ENCODE data around the gene RNF39. TPM values are rescaled to one million over a fixed set of nuclear protein-coding genes. Genes with fewer than 3 reads are reported as not detected.

RNF39 gene
- total RNA-seq, 4 donors from 2014 or later: 0.27 to 0.95 TPM; not detected in 2

DNA sequence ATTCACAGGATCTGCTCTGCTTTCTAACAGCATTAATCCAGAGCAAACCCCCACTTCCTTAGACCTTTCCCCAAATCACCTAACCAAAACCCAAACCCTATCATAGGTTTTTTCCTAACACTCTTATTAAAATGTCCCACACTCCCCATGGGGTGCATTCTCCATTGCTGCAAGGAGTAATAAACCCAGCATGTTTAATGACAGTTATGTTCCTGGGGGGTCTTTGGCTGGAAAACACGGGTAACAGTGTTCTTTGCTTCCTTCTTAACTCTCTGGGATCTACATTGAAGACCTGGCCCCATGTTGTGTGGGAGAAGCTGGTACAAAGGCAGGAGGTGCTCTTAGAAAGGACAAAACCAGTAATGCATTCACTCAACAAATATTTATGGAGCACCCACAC, 21.3 kb upstream of the RNF39 start:
- peaks cover 16 to 45% (median 22%) of the 10 kb centered on the region in 4 donors for H3K4me1 ChIP-seq
- intact Hi-C loops (cut with DNase I; ENCODE audit: low total_unique reads): no loop called here
- no peak overlapping the region for H3K27ac ChIP-seq
- TF ChIP-seq POLR2AphosphoS5 (IDR thresholded peaks at IDR 0.05): no peak
- TF ChIP-seq POLR2A (IDR thresholded peaks at IDR 0.05): no peak
- H3K27me3 ChIP-seq: peaks cover 62% of the 10 kb centered on the region
- 50% methylated on average over 1 of the region's 1 CpG; no CpG with 5 or more reads in 1 of the 2 donors for WGBS, 2 donors (ENCODE audit: low coverage in 1 of 2)
- no peak overlapping the region for H3K4me3 ChIP-seq
- no peaks in the 10 kb centered on the region for H3K9me3 ChIP-seq
- in situ Hi-C loops (cut with MboI; ENCODE audit: low pct_ligation_motif_present in 1 of 4, low pct_unique_long_range_greater_than_20kb in 1 of 4, low sequenced_read_pairs in 3 of 4): no loop called here
- no peak for DNase-seq
- no peaks in the 10 kb centered on the region for H3K36me3 ChIP-seq

DNA sequence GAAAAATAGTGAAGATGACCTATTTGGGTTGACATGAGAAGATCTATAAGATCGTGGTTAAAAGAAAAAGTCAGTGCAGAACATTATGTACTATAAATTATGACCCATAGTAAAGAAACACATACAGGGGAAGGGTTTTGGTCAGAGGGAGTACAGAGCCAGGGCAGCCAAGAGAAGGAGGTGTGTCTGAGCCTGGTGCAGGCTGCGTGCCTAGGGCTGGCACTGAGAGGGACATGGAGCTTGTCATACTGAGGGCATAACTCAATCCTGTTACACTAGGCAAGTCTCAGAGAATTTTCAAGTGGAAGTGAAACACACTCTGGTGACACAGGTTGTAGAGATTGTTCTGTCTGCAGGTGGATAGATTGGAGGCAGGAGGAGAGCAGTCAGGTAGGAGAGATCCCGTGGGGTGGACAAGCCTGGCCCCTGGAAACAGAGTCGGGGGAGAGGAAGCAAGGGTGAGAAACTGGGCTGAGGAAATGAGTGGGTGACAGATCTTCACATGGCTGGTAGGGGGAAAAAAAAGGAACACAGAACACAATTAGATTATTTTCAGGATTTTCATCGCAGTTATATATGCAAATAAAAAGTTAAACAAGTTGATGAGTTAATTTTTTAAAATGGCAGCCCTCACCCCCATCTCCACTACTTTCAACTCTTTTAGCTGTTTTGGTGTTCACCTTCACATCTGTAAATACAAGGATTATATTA, 18.5 kb upstream of the RNF39 start:
- no peaks in the 10 kb centered on the region for H3K9me3 ChIP-seq
- no peak overlapping the region for H3K4me3 ChIP-seq
- H3K4me1 ChIP-seq: peaks cover 0 to 30% (median 7%) of the 10 kb centered on the region in 4 donors
- in situ Hi-C loops (cut with MboI; ENCODE audit: low pct_ligation_motif_present in 1 of 4, low pct_unique_long_range_greater_than_20kb in 1 of 4, low sequenced_read_pairs in 3 of 4) (no loop called here), intact Hi-C loops (cut with DNase I; ENCODE audit: low total_unique reads) (no loop called here)
- 66 to 71% methylated on average over 4 to 5 of the region's 5 CpGs for WGBS, 2 donors (ENCODE audit: low coverage in 1 of 2)
- TF ChIP-seq POLR2A (IDR thresholded peaks at IDR 0.05): no peak
- TF ChIP-seq POLR2AphosphoS5 (IDR thresholded peaks at IDR 0.05): no peak
- no peak for TF ChIP-seq EP300 (IDR thresholded peaks at IDR 0.05; ENCODE audit: low read depth)
- TF ChIP-seq, protein P1, sequence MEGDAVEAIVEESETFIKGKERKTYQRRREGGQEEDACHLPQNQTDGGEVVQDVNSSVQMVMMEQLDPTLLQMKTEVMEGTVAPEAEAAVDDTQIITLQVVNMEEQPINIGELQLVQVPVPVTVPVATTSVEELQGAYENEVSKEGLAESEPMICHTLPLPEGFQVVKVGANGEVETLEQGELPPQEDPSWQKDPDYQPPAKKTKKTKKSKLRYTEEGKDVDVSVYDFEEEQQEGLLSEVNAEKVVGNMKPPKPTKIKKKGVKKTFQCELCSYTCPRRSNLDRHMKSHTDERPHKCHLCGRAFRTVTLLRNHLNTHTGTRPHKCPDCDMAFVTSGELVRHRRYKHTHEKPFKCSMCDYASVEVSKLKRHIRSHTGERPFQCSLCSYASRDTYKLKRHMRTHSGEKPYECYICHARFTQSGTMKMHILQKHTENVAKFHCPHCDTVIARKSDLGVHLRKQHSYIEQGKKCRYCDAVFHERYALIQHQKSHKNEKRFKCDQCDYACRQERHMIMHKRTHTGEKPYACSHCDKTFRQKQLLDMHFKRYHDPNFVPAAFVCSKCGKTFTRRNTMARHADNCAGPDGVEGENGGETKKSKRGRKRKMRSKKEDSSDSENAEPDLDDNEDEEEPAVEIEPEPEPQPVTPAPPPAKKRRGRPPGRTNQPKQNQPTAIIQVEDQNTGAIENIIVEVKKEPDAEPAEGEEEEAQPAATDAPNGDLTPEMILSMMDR (IDR thresholded peaks at IDR 0.05): no peak
- H3K27me3 ChIP-seq: peaks cover 64% of the 10 kb centered on the region
- H3K36me3 ChIP-seq: no peaks in the 10 kb centered on the region
- no peak overlapping the region for H3K27ac ChIP-seq
- DNase-seq: no peak

DNA sequence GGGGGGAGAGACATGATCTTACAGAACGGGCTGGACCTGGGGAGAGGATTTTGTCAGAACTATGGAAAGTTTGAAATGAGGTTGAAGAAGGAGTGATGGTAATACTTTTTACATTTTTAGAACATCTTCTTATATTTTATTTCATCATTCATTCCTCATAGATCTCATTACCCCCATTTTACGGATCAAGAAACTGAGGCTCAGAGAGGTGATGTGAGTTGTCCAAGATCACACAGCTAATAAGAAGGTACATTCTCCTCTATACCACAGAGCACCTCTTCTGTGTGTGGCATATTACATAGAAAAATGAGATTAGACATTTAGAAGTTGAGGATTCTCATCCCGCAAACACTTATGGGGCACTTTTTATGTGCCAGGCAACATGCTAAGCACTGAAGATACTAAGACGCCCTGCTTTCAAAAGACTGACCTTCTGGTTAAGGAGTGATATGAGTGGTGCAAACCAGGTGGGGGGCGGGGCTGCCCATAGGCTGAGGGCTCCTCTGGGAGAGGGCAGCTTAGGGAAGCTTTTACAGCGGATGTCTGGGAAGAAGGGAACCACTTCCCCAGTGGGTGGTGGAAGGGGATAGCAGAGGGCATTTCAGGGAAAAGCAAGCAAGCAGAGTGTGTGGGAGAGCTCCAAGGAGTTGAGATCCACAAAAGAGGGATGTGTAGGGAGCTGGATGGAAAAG, 17.4 kb upstream of the RNF39 start:
- no peaks in the 10 kb centered on the region for H3K36me3 ChIP-seq
- H3K4me1 ChIP-seq: peaks cover 0 to 22% (median 3%) of the 10 kb centered on the region in 4 donors
- no peak for DNase-seq
- H3K27ac ChIP-seq: no peak overlapping the region
- WGBS, 2 donors (ENCODE audit: low coverage in 1 of 2): 50 to 100% methylated on average over 2 to 6 of the region's 6 CpGs
- H3K27me3 ChIP-seq: peaks cover 62% of the 10 kb centered on the region
- H3K4me3 ChIP-seq: no peak overlapping the region
- in situ Hi-C loops (cut with MboI; ENCODE audit: low pct_ligation_motif_present in 1 of 4, low pct_unique_long_range_greater_than_20kb in 1 of 4, low sequenced_read_pairs in 3 of 4): no loop called here
- TF ChIP-seq EP300 (IDR thresholded peaks at IDR 0.05; ENCODE audit: low read depth) (no peak), POLR2A (IDR thresholded peaks at IDR 0.05) (no peak), POLR2AphosphoS5 (IDR thresholded peaks at IDR 0.05) (no peak)
- TF ChIP-seq, protein P1 (IDR thresholded peaks at IDR 0.05): no peak
- H3K9me3 ChIP-seq: no peaks in the 10 kb centered on the region
- intact Hi-C loops (cut with DNase I; ENCODE audit: low total_unique reads): no loop called here

DNA sequence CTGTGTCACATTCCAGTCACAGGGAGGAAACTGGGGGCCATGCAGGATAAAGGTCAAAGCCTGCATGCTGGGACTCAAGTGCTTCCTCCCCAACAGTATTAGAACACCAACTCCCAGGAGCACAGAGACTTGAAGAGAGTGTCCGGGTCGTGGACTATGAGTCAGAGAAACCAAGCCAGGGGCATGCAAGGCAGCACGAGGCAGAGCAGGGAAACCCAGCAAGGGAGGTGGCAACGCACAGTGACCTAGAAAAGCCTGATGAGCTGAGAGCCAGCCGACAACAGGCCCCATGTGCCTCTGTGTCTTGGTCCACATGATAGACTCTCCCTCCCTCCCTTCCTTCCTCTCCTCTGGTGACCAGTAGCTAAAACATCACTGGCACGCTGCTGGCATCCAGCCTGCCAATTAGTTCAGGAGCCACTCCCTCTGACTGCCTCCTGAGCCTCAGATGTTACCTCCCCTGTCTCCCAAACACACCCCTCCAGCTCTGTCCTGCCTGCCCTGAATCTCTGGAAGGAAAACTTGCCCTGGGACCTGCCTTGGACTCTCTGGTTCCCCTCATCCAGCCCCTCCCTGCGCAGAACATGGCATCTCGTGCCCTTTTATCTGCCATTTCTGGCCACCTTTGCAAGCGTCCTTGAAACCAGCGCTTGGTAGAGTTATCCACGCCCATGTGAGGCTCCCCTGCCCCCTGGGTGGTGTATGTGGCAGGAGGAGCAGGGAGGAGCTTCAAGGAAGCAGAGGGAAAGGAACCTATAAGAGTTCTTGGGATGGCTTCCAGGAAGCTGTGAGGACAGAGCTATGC, 16.2 kb upstream of the RNF39 start:
- no peak overlapping the region for H3K4me3 ChIP-seq
- no peaks in the 10 kb centered on the region for H3K36me3 ChIP-seq
- peak; percentile 64 for DNase-seq
- peaks cover 0 to 16% (median 3%) of the 10 kb centered on the region in 4 donors for H3K4me1 ChIP-seq
- peak overlapping the region; percentile 45 to 63 (median 56) for H3K27ac ChIP-seq
- no peaks in the 10 kb centered on the region for H3K9me3 ChIP-seq
- H3K27me3 ChIP-seq: peaks cover 62% of the 10 kb centered on the region
- in situ Hi-C loops (cut with MboI; ENCODE audit: low pct_ligation_motif_present in 1 of 4, low pct_unique_long_range_greater_than_20kb in 1 of 4, low sequenced_read_pairs in 3 of 4): no loop called here
- TF ChIP-seq POLR2AphosphoS5 (IDR thresholded peaks at IDR 0.05) (no peak), POLR2A (IDR thresholded peaks at IDR 0.05) (peak; percentile 9)
- TF ChIP-seq, protein P1 (IDR thresholded peaks at IDR 0.05): no peak
- WGBS, 2 donors (ENCODE audit: low coverage in 1 of 2): 17 to 30% methylated on average over 1 to 11 of the region's 11 CpGs
- intact Hi-C loops (cut with DNase I; ENCODE audit: low total_unique reads): no loop called here

Measured in transverse colon (tissue), 4 donors.